Measurements from ENCODE around the gene LINC01488. TPM values are rescaled to one million over a fixed set of nuclear protein-coding genes. Genes with fewer than 3 reads are reported as not detected.

LINC01488 gene
- total RNA-seq, 1 donor from 2014 or later: not detected

DNA sequence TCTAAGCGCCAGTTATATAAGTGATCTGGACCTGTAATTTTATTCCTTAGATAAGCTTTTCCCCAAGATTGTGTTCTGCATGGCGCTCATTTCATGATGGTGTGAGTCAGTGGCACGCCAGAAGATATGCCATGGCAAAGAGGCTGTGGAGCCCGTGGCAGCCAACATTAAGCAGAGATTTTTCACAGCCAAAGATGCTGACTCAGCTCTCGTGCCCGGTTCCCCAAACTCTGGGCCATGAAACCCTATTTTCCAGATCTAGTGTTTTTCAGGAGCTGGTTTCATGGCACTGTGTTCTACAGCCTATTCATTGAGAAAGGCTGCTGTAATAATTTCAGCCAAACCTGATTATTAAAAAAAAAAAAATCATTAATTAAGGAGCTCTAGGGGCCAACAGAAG lies 15.4 kb upstream of the LINC01488 start:
- POLR2A ChIA-PET: no interaction called here

DNA sequence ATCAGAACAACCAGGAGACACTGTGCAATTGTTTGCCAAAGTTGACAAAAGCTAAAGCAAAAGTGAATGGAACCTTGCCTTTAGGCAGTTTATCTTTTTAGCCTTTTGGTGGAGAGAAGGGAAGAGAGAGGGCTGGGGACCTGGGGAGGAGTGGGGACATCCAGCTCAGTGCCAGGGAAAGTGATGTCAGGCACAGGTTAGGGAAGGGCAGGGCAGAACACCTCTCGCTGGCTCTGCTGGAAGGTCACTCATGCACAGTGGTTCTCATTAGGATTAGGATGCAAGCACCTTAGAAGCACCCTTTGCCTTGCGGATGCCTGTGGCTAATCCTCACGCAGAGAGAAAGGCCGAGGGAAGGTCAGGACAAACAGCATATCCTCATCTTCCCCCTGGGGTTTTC lies 14.3 kb upstream of the LINC01488 start:
- Mint-ChIP-seq H3K27ac (no peak overlapping the region), H3K4me1 (no peaks in the 10 kb centered on the region), H3K4me3 (no peak overlapping the region), H3K27me3 (peaks cover 10% of the 10 kb centered on the region), H3K36me3 (ENCODE audit: low read depth) (no peaks in the 10 kb centered on the region), H3K9me3 (no peaks in the 10 kb centered on the region)
- TF ChIP-seq, protein P1, sequence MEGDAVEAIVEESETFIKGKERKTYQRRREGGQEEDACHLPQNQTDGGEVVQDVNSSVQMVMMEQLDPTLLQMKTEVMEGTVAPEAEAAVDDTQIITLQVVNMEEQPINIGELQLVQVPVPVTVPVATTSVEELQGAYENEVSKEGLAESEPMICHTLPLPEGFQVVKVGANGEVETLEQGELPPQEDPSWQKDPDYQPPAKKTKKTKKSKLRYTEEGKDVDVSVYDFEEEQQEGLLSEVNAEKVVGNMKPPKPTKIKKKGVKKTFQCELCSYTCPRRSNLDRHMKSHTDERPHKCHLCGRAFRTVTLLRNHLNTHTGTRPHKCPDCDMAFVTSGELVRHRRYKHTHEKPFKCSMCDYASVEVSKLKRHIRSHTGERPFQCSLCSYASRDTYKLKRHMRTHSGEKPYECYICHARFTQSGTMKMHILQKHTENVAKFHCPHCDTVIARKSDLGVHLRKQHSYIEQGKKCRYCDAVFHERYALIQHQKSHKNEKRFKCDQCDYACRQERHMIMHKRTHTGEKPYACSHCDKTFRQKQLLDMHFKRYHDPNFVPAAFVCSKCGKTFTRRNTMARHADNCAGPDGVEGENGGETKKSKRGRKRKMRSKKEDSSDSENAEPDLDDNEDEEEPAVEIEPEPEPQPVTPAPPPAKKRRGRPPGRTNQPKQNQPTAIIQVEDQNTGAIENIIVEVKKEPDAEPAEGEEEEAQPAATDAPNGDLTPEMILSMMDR (IDR thresholded peaks at IDR 0.05): no peak
- DNase-seq: no peak
- CTCF ChIA-PET: no interaction called here
- POLR2A ChIA-PET: no interaction called here
- intact Hi-C loops (cut with micrococcal nuclease): no loop called here
- ATAC-seq (ENCODE audit: low read depth): no peak

More for the DNA sequence above, 15.4 kb upstream of the LINC01488 start:
- CTCF ChIA-PET: no interaction called here
- TF ChIP-seq, protein P1 (IDR thresholded peaks at IDR 0.05): no peak
- H3K36me3 Mint-ChIP-seq (ENCODE audit: low read depth): no peaks in the 10 kb centered on the region
- no peak for DNase-seq
- H3K9me3 Mint-ChIP-seq: peaks cover 3% of the 10 kb centered on the region
- no peak overlapping the region for H3K27ac Mint-ChIP-seq
- ATAC-seq (ENCODE audit: low read depth): no peak
- H3K4me1 Mint-ChIP-seq: no peaks in the 10 kb centered on the region
- intact Hi-C loops (cut with micrococcal nuclease): no loop called here
- H3K27me3 Mint-ChIP-seq: peaks cover 4% of the 10 kb centered on the region
- no peak overlapping the region for H3K4me3 Mint-ChIP-seq

GRCh38 chr11:69467646-69468045 lies 13.8 kb upstream of the LINC01488 start:
- ATAC-seq (ENCODE audit: low read depth) (no peak), DNase-seq (no peak)
- Mint-ChIP-seq H3K9me3 (no peaks in the 10 kb centered on the region), H3K27me3 (peaks cover 9% of the 10 kb centered on the region), H3K4me3 (no peak overlapping the region), H3K4me1 (no peaks in the 10 kb centered on the region), H3K27ac (no peak overlapping the region), H3K36me3 (ENCODE audit: low read depth) (no peaks in the 10 kb centered on the region)
- ChIA-PET CTCF (no interaction called here), POLR2A (no interaction called here)
- intact Hi-C loops (cut with micrococcal nuclease): no loop called here
- TF ChIP-seq, protein P1 (IDR thresholded peaks at IDR 0.05): no peak

GRCh38 chr11:69468221-69468620 lies 13.2 kb upstream of the LINC01488 start:
- DNase-seq (no peak), ATAC-seq (ENCODE audit: low read depth) (no peak)
- intact Hi-C loops (cut with micrococcal nuclease): no loop called here
- H3K36me3 Mint-ChIP-seq (ENCODE audit: low read depth): no peaks in the 10 kb centered on the region
- CTCF ChIA-PET: no interaction called here
- no peak overlapping the region for H3K27ac Mint-ChIP-seq
- no peak overlapping the region for H3K4me3 Mint-ChIP-seq
- no peaks in the 10 kb centered on the region for H3K4me1 Mint-ChIP-seq
- H3K9me3 Mint-ChIP-seq: no peaks in the 10 kb centered on the region
- POLR2A ChIA-PET: no interaction called here
- TF ChIP-seq, protein P1 (IDR thresholded peaks at IDR 0.05): no peak
- peaks cover 8% of the 10 kb centered on the region for H3K27me3 Mint-ChIP-seq

DNA sequence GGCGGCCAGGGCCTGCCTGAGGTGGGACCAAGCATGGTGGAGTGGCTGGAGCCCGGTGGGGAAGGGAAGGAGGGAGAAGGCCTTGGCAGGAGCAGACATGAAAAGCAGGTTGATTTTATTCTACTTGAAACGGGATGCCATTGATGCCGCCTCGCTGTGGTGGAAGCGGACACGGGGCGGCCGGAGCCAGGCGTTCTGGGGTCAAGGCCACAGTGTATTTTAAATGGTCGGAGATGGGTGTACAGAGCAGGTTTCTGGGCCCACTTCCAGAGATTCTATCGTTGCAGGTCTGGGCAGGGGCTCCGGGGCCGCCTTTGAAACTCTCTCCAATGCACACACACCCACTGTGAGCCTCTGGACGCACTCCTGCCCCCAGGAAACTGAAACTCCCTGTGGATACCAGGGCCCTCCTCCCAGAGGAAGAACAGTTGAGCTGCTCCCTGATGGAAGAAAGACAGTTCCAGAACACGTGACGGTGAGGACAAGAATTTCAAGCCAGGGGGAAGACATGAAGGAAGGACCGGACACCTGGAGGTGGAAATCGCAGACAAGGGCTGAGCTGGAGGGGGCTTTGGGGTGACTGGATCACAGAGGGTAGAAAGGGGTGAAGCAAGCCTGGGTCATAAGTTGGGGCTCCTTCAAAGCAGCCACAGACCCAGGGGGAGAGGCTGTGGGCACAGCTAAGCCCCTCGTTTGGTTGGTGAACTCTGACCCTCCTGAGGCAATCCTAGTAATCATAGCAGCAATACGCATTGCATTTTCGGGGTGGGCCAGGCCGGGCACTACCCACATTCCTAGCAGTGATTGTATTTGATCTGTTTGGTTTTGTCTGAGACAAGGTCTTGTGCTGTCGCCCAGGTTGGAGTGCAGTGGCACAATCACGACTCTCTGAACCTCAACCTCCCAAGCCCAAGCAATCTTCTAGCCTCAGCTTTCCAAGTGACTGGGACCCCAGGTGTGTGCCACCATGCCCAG lies 12.3 kb upstream of the LINC01488 start:
- ATAC-seq (ENCODE audit: low read depth) (no peak), DNase-seq (no peak)
- POLR2A ChIA-PET: no interaction called here
- no peaks in the 10 kb centered on the region for H3K4me1 Mint-ChIP-seq
- intact Hi-C loops (cut with micrococcal nuclease): no loop called here
- no peaks in the 10 kb centered on the region for H3K9me3 Mint-ChIP-seq
- H3K27ac Mint-ChIP-seq: no peak overlapping the region
- CTCF ChIA-PET: no interaction called here
- peaks cover 13% of the 10 kb centered on the region for H3K27me3 Mint-ChIP-seq
- no peaks in the 10 kb centered on the region for H3K36me3 Mint-ChIP-seq (ENCODE audit: low read depth)
- TF ChIP-seq, protein P1 (IDR thresholded peaks at IDR 0.05): no peak
- H3K4me3 Mint-ChIP-seq: no peak overlapping the region
